ENCODE results near the gene MS4A14. TPM values are rescaled to one million over a fixed set of nuclear protein-coding genes. Genes with fewer than 3 reads are reported as not detected.

MS4A14 gene
- total RNA-seq, 1 donor from 2014 or later: not detected

GRCh38 chr11:60394666-60395380, 1.4 kb upstream of the MS4A14 start:
- Mint-ChIP-seq H3K9me3 (ENCODE audit: unreplicated experiment) (no peaks in the 10 kb centered on the region), H3K36me3 (ENCODE audit: low read depth, unreplicated experiment) (no peaks in the 10 kb centered on the region), H3K4me3 (ENCODE audit: unreplicated experiment) (no peak overlapping the region), H3K4me1 (ENCODE audit: unreplicated experiment) (no peaks in the 10 kb centered on the region), H3K27me3 (ENCODE audit: unreplicated experiment) (no peaks in the 10 kb centered on the region), H3K27ac (ENCODE audit: unreplicated experiment) (no peak overlapping the region)
- DNase-seq (ENCODE audit: low spot score): no peak
- no peak for TF ChIP-seq CTCF (IDR thresholded peaks at IDR 0.05; ENCODE audit: unreplicated experiment)

- Mint-ChIP-seq H3K4me1 (ENCODE audit: unreplicated experiment) (no peaks in the 10 kb centered on the region), H3K27ac (ENCODE audit: unreplicated experiment) (no peak overlapping the region), H3K27me3 (ENCODE audit: unreplicated experiment) (no peaks in the 10 kb centered on the region)
These were observed 540 bp downstream of the MS4A14 start for GRCh38 chr11:60396799-60397198.

GRCh38 chr11:60420015-60420414, 23.8 kb downstream of the MS4A14 start:
- Mint-ChIP-seq H3K4me3 (ENCODE audit: unreplicated experiment) (no peak overlapping the region), H3K36me3 (ENCODE audit: low read depth, unreplicated experiment) (no peaks in the 10 kb centered on the region), H3K4me1 (ENCODE audit: unreplicated experiment) (no peaks in the 10 kb centered on the region), H3K9me3 (ENCODE audit: unreplicated experiment) (no peaks in the 10 kb centered on the region), H3K27me3 (ENCODE audit: unreplicated experiment) (no peaks in the 10 kb centered on the region), H3K27ac (ENCODE audit: unreplicated experiment) (no peak overlapping the region)
- TF ChIP-seq CTCF (IDR thresholded peaks at IDR 0.05; ENCODE audit: unreplicated experiment): no peak
- DNase-seq (ENCODE audit: low spot score): no peak

More at GRCh38 chr11:60396799-60397198, 540 bp downstream of the MS4A14 start:
- H3K4me3 Mint-ChIP-seq (ENCODE audit: unreplicated experiment): no peak overlapping the region
- no peaks in the 10 kb centered on the region for H3K9me3 Mint-ChIP-seq (ENCODE audit: unreplicated experiment)
- no peaks in the 10 kb centered on the region for H3K36me3 Mint-ChIP-seq (ENCODE audit: low read depth, unreplicated experiment)
- TF ChIP-seq CTCF (IDR thresholded peaks at IDR 0.05; ENCODE audit: unreplicated experiment): no peak
- no peak for DNase-seq (ENCODE audit: low spot score)

GRCh38 chr11:60422609-60423008, 26.4 kb downstream of the MS4A14 start:
- Mint-ChIP-seq H3K27ac (ENCODE audit: unreplicated experiment) (no peak overlapping the region), H3K4me3 (ENCODE audit: unreplicated experiment) (no peak overlapping the region), H3K9me3 (ENCODE audit: unreplicated experiment) (no peaks in the 10 kb centered on the region), H3K36me3 (ENCODE audit: low read depth, unreplicated experiment) (no peaks in the 10 kb centered on the region), H3K27me3 (ENCODE audit: unreplicated experiment) (no peaks in the 10 kb centered on the region), H3K4me1 (ENCODE audit: unreplicated experiment) (no peaks in the 10 kb centered on the region)
- no peak for DNase-seq (ENCODE audit: low spot score)
- TF ChIP-seq CTCF (IDR thresholded peaks at IDR 0.05; ENCODE audit: unreplicated experiment): no peak

- no peaks in the 10 kb centered on the region for H3K9me3 Mint-ChIP-seq (ENCODE audit: unreplicated experiment)
- DNase-seq (ENCODE audit: low spot score): no peak
- H3K36me3 Mint-ChIP-seq (ENCODE audit: low read depth, unreplicated experiment): no peaks in the 10 kb centered on the region
- H3K27ac Mint-ChIP-seq (ENCODE audit: unreplicated experiment): no peak overlapping the region
- H3K27me3 Mint-ChIP-seq (ENCODE audit: unreplicated experiment): peaks cover 2% of the 10 kb centered on the region
- TF ChIP-seq CTCF (IDR thresholded peaks at IDR 0.05; ENCODE audit: unreplicated experiment): no peak
- H3K4me3 Mint-ChIP-seq (ENCODE audit: unreplicated experiment): no peak overlapping the region
- H3K4me1 Mint-ChIP-seq (ENCODE audit: unreplicated experiment): no peaks in the 10 kb centered on the region
These were observed 32.3 kb downstream of the MS4A14 start for GRCh38 chr11:60428517-60428916.
